HUES48 (cell line): Measurements from ENCODE around the gene KANSL1.

ENCODE experiments used
- H3K27ac ChIP-seq: one replicate; pipeline ENCODE4 v1.7.0; 2013; ENCODE audit warnings: low read depth, low read length, inconsistent platforms
- H3K27me3 ChIP-seq: 2 replicates; pipeline ENCODE4 v1.6.1; 2013; ENCODE audit warnings: mild to moderate bottlenecking, low read length; ENCODE audit not compliant: control insufficient read depth, insufficient read depth
- H3K36me3 ChIP-seq: 2 replicates; pipeline ENCODE4 v1.6.1; 2013; ENCODE audit warnings: low read length; ENCODE audit not compliant: control insufficient read depth, insufficient read depth
- H3K4me1 ChIP-seq: 2 replicates; pipeline ENCODE4 v1.6.1; 2013; ENCODE audit warnings: mild to moderate bottlenecking, low read length; ENCODE audit not compliant: control insufficient read depth, insufficient read depth
- H3K4me3 ChIP-seq: 2 replicates; pipeline ENCODE4 v1.5.1; 2013; ENCODE audit warnings: mild to moderate bottlenecking, low read depth, low read length
- H3K9ac ChIP-seq: 2 replicates; pipeline ENCODE4 v1.6.1; 2013; ENCODE audit warnings: mild to moderate bottlenecking, low read depth, low read length, moderate library complexity
- H3K9me3 ChIP-seq: 2 replicates; pipeline ENCODE4 v1.6.1; 2013; ENCODE audit warnings: low read length; ENCODE audit not compliant: control insufficient read depth, insufficient read depth

KANSL1 gene

DNA sequence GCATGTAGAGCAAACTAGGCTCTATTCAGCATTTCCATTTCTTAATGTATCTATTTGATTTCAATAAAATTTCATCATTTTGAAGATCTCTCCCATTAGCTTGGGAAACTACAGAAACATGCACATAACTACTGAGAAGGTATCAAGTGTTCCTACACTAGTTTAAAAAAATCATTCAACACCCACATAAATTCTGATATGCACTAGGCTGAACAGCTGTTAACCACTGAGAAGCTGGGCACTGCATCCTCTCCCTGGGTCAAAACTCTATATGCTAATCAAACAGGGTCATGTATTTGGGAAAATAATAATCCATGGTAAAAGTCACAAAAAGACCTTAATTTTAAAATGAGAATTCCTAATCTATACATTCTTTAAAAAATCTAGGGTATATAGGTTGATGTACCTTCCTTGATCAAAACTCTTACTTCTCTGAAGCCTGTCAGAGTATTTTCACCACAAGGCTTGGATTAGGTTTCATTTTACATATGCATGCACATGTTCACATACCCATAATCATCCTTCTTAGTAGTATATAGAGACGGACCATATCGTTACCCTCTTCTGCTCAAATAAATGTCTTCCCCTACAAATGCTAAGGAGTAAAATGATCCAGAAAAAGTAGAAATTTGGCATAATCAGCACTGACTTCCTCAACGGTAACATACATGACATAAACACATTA, 57.2 kb downstream of the KANSL1 start:
- Histone ChIP-seq H3K9ac (no peak overlapping the region), H3K4me1 (peaks cover 29% of the 10 kb centered on the region), H3K9me3 (no peaks in the 10 kb centered on the region), H3K4me3 (no peak overlapping the region), H3K27ac (no peak overlapping the region), H3K36me3 (no peaks in the 10 kb centered on the region), H3K27me3 (no peaks in the 10 kb centered on the region)

- H3K27ac ChIP-seq = no peak overlapping the region
- H3K27me3 ChIP-seq = no peaks in the 10 kb centered on the region
Observed at GRCh38 chr17:46135126-46135812, 58.0 kb downstream of the KANSL1 start.

DNA sequence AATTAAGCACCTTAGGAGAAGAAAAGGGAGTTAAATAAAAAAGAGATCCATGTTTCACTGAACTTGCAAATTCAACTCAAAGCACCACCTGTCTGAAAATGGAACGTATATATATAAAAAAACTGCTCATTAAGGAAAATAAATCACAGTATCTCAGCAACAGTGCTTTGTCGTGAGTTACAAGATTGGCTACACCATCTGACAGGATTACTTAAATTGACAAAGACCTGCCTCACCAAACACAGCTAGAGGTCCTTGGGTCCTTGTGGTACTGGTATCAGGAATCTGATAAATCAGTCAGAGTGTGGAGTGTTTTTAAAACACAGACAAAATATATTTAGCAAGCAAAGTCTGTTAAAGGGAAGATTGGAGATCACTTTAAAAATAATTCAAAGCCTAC, 63.9 kb downstream of the KANSL1 start:
- no peaks in the 10 kb centered on the region for H3K27me3 ChIP-seq
- H3K36me3 ChIP-seq = no peaks in the 10 kb centered on the region
- no peak overlapping the region for H3K9ac ChIP-seq
- no peak overlapping the region for H3K4me3 ChIP-seq
- H3K27ac ChIP-seq = no peak overlapping the region
- H3K4me1 ChIP-seq = peaks cover 55% of the 10 kb centered on the region
- H3K9me3 ChIP-seq = no peaks in the 10 kb centered on the region

More at GRCh38 chr17:46135126-46135812, 58.0 kb downstream of the KANSL1 start:
- no peak overlapping the region for H3K4me3 ChIP-seq
- H3K4me1 ChIP-seq = peaks cover 36% of the 10 kb centered on the region
- no peaks in the 10 kb centered on the region for H3K9me3 ChIP-seq
- H3K36me3 ChIP-seq = no peaks in the 10 kb centered on the region
- H3K9ac ChIP-seq = no peak overlapping the region

GRCh38 chr17:46128453-46128852, 64.8 kb downstream of the KANSL1 start:
- Histone ChIP-seq H3K4me1 (peaks cover 58% of the 10 kb centered on the region), H3K9ac (no peak overlapping the region), H3K36me3 (no peaks in the 10 kb centered on the region), H3K27me3 (no peaks in the 10 kb centered on the region), H3K4me3 (no peak overlapping the region), H3K27ac (no peak overlapping the region), H3K9me3 (no peaks in the 10 kb centered on the region)

GRCh38 chr17:46127524-46127923, 65.7 kb downstream of the KANSL1 start:
- H3K27me3 ChIP-seq = no peaks in the 10 kb centered on the region
- H3K9ac ChIP-seq = no peak overlapping the region
- no peak overlapping the region for H3K4me3 ChIP-seq
- no peaks in the 10 kb centered on the region for H3K9me3 ChIP-seq
- no peaks in the 10 kb centered on the region for H3K36me3 ChIP-seq
- no peak overlapping the region for H3K27ac ChIP-seq
- H3K4me1 ChIP-seq = peaks cover 55% of the 10 kb centered on the region

DNA sequence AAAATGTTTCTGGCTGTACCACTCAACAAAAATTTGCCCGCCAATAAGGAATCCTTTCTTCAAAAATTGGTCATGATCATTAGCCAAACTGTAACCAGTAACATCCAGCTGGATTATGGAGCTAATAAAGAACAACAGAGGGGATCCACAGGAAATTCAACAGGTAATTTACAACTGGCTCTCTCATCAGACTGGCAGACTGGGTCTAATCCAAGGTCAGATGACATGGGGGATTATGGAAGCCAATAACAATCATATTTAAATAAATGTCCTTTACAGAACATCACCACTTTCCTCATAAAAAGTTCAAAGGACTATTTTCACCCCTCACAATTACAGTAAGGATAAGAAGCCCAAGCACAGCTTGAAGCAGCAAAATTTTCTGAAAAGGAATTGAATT, 66.4 kb downstream of the KANSL1 start:
- Histone ChIP-seq H3K4me3 (no peak overlapping the region), H3K4me1 (peaks cover 55% of the 10 kb centered on the region), H3K9me3 (no peaks in the 10 kb centered on the region), H3K27me3 (no peaks in the 10 kb centered on the region), H3K9ac (no peak overlapping the region), H3K36me3 (no peaks in the 10 kb centered on the region), H3K27ac (no peak overlapping the region)

- peaks cover 55% of the 10 kb centered on the region for H3K4me1 ChIP-seq
- H3K9me3 ChIP-seq = no peaks in the 10 kb centered on the region
Observed at GRCh38 chr17:46125831-46126230, 67.4 kb downstream of the KANSL1 start.

DNA sequence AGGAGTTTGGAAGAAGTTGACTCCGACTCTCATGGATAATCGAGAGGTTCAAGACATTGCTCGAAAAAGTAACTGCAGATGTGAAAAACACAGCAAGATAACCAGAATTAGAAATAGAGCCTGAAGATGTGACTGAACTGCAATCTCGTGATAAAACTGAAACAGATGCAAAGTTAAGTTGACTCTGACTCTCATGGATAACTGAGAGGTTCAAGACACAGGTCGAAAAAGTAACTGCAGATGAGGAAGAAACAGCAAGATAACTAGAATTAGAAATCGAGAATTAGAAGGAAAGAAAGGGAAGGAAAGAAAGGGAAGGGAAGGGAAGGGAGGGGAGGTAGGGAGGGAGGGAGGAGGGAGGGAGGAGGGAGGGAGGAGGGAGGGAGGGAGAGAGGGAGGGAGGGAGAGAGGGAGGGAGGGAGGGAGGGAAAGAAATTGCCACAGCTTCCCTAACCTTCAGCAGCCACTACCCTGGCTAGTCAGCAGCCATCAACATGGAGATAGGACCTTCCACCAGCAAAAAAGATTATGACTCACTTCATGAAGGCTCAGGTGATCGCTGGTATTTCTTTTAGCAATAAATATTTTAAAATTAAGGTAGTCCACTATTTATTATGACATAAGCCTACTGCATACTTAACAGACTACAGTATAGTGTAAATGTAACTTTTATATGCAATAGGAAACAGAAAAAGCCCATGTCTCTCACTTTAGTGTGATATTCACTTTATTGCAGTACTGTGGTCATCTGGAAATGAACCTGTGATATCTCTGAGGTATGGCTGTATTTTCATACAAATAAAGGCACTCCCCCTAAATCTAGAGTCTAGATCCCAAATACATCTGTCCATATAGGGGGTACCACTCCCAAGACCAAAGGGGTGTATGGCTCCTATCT, 68.3 kb downstream of the KANSL1 start:
- peaks cover 46% of the 10 kb centered on the region for H3K4me1 ChIP-seq
- no peak overlapping the region for H3K27ac ChIP-seq
- H3K4me3 ChIP-seq = no peak overlapping the region
- no peaks in the 10 kb centered on the region for H3K36me3 ChIP-seq
- no peaks in the 10 kb centered on the region for H3K27me3 ChIP-seq
- no peaks in the 10 kb centered on the region for H3K9me3 ChIP-seq
- no peak overlapping the region for H3K9ac ChIP-seq

More at GRCh38 chr17:46125831-46126230, 67.4 kb downstream of the KANSL1 start:
- no peaks in the 10 kb centered on the region for H3K36me3 ChIP-seq
- H3K9ac ChIP-seq = no peak overlapping the region
- H3K27ac ChIP-seq = no peak overlapping the region
- H3K27me3 ChIP-seq = no peaks in the 10 kb centered on the region
- no peak overlapping the region for H3K4me3 ChIP-seq

GRCh38 chr17:46123607-46124006, 69.6 kb downstream of the KANSL1 start:
- H3K4me1 ChIP-seq = peaks cover 39% of the 10 kb centered on the region
- H3K27ac ChIP-seq = no peak overlapping the region

DNA sequence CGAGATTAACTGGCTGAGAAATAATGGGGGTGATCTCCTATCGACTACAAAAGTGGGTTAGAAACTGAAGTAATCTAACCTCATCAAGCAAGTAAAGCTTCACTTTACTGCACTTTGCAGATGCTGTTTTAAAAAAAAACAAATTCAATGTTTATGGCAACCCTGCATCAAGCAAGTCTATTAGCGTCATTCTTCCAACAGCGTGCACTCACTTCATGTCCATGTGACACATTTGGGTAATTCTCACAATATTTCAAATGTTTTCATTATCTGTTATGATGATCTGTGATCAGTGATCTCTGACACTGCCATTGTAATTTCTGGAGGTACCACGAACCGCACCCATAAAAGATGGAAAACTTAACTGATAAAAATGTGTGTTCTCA, 70.8 kb downstream of the KANSL1 start:
- Histone ChIP-seq H3K27me3 (no peaks in the 10 kb centered on the region), H3K9me3 (no peaks in the 10 kb centered on the region), H3K27ac (no peak overlapping the region), H3K4me1 (peaks cover 44% of the 10 kb centered on the region), H3K9ac (no peak overlapping the region), H3K36me3 (no peaks in the 10 kb centered on the region), H3K4me3 (no peak overlapping the region)

More at GRCh38 chr17:46123607-46124006, 69.6 kb downstream of the KANSL1 start:
- Histone ChIP-seq H3K4me3 (no peak overlapping the region), H3K9ac (no peak overlapping the region), H3K27me3 (no peaks in the 10 kb centered on the region), H3K36me3 (no peaks in the 10 kb centered on the region), H3K9me3 (no peaks in the 10 kb centered on the region)
